ENCODE measurements around the gene SKI.

The SKI gene

GRCh38 chr1:2205191-2205952 is 22.7 kb upstream of the SKI start:
- peak overlapping the region; percentile 61 for H2AFZ ChIP-seq (ENCODE audit: low read length)
- H3K23ac ChIP-seq (ENCODE audit: low read depth, low read length, poor library complexity): peak overlapping the region; percentile 91
- no peaks in the 10 kb centered on the region for H3K36me3 ChIP-seq (replicated peaks in 1 of 2; ENCODE audit: control insufficient read depth in 2 of 2, insufficient read depth in 2 of 2, low read length in 2 of 2)
- H3K4me3 ChIP-seq (ENCODE audit: low read length in 2 of 2): peak overlapping the region in 1 of 2 donors; percentile 82
- no peaks in the 10 kb centered on the region for H3K79me1 ChIP-seq (ENCODE audit: low read depth, low read length)
- H3K14ac ChIP-seq (ENCODE audit: low read length): peak overlapping the region; percentile 84
- peak overlapping the region; percentile 79 for H4K91ac ChIP-seq (ENCODE audit: low read depth, low read length, poor library complexity)
- peaks cover 0 to 10% (median 0%) of the 10 kb centered on the region in 3 experiments for H3K27me3 ChIP-seq (ENCODE audit: control insufficient read depth in 3 of 3, insufficient read depth in 3 of 3, low read depth in 1 of 3, low read length in 3 of 3)
- peak overlapping the region; percentile 83 for H3K9ac ChIP-seq (ENCODE audit: low read depth, low read length, poor library complexity)
- H3K27ac ChIP-seq (replicated peaks; ENCODE audit: low read length): no peak overlapping the region
- H3K9me3 ChIP-seq (replicated peaks in 1 of 2; ENCODE audit: control insufficient read depth in 2 of 2, insufficient read depth in 1 of 2, low read depth in 1 of 2, low read length in 2 of 2): no peaks in the 10 kb centered on the region
- H2BK15ac ChIP-seq (ENCODE audit: low read length): peak overlapping the region; percentile 99
- peaks cover 24 to 46% of the 10 kb centered on the region in 2 donors for H3K4me1 ChIP-seq (ENCODE audit: control insufficient read depth in 2 of 2, insufficient read depth in 1 of 2, low read depth in 1 of 2, low read length in 2 of 2)
- H2AK5ac ChIP-seq (ENCODE audit: low read depth, low read length): peak overlapping the region; percentile 99
- H3K18ac ChIP-seq (ENCODE audit: low read length): peak overlapping the region; percentile 91
- H2BK12ac ChIP-seq (ENCODE audit: low read length): peak overlapping the region; percentile 88
- no CpG with 5 or more reads among the region's 84 CpGs for WGBS, 2 donors (ENCODE audit: extremely low coverage in 2 of 2, insufficient read length in 2 of 2, insufficient replicate concordance in 1 of 2)
- H3K4me2 ChIP-seq (ENCODE audit: insufficient read depth, low read length, poor library complexity, severe bottlenecking): peak overlapping the region; percentile 97
- H2BK120ac ChIP-seq (ENCODE audit: low read depth, low read length): peak overlapping the region; percentile 61
- H3K4ac ChIP-seq (ENCODE audit: low read length): peak overlapping the region; percentile 84
- peak; percentile 90 for DNase-seq (ENCODE audit: low spot score)
- no peak overlapping the region for H4K8ac ChIP-seq (ENCODE audit: low read depth, low read length)
- peak overlapping the region; percentile 26 for H2BK5ac ChIP-seq (ENCODE audit: low read length)

GRCh38 chr1:2206813-2207487 is 21.2 kb upstream of the SKI start:
- H3K9me3 ChIP-seq (replicated peaks in 1 of 2; ENCODE audit: control insufficient read depth in 2 of 2, insufficient read depth in 1 of 2, low read depth in 1 of 2, low read length in 2 of 2): no peaks in the 10 kb centered on the region
- H3K18ac ChIP-seq (ENCODE audit: low read length): peak overlapping the region; percentile 90
- no peak for DNase-seq (ENCODE audit: low spot score)
- no peak overlapping the region for H3K4me3 ChIP-seq (ENCODE audit: low read length in 2 of 2)
- H3K14ac ChIP-seq (ENCODE audit: low read length): peak overlapping the region; percentile 1
- peak overlapping the region; percentile 15 for H2AFZ ChIP-seq (ENCODE audit: low read length)
- peaks cover 26 to 46% of the 10 kb centered on the region in 2 donors for H3K4me1 ChIP-seq (ENCODE audit: control insufficient read depth in 2 of 2, insufficient read depth in 1 of 2, low read depth in 1 of 2, low read length in 2 of 2)
- H3K79me1 ChIP-seq (ENCODE audit: low read depth, low read length): no peaks in the 10 kb centered on the region
- no peak overlapping the region for H3K9ac ChIP-seq (ENCODE audit: low read depth, low read length, poor library complexity)
- no peak overlapping the region for H2BK120ac ChIP-seq (ENCODE audit: low read depth, low read length)
- no peak overlapping the region for H3K4me2 ChIP-seq (ENCODE audit: insufficient read depth, low read length, poor library complexity, severe bottlenecking)
- peak overlapping the region; percentile 48 for H2BK5ac ChIP-seq (ENCODE audit: low read length)
- WGBS, 2 donors (ENCODE audit: extremely low coverage in 2 of 2, insufficient read length in 2 of 2, insufficient replicate concordance in 1 of 2): no CpG with 5 or more reads among the region's 16 CpGs
- H2BK12ac ChIP-seq (ENCODE audit: low read length): peak overlapping the region; percentile 90
- peak overlapping the region; percentile 100 for H2AK5ac ChIP-seq (ENCODE audit: low read depth, low read length)
- H3K36me3 ChIP-seq (replicated peaks in 1 of 2; ENCODE audit: control insufficient read depth in 2 of 2, insufficient read depth in 2 of 2, low read length in 2 of 2): no peaks in the 10 kb centered on the region
- peak overlapping the region; percentile 97 for H2BK15ac ChIP-seq (ENCODE audit: low read length)
- peaks cover 0 to 10% (median 0%) of the 10 kb centered on the region in 3 experiments for H3K27me3 ChIP-seq (ENCODE audit: control insufficient read depth in 3 of 3, insufficient read depth in 3 of 3, low read depth in 1 of 3, low read length in 3 of 3)
- peak overlapping the region; percentile 66 for H3K4ac ChIP-seq (ENCODE audit: low read length)
- peak overlapping the region; percentile 93 for H3K23ac ChIP-seq (ENCODE audit: low read depth, low read length, poor library complexity)
- H3K27ac ChIP-seq (replicated peaks; ENCODE audit: low read length): no peak overlapping the region
- H4K91ac ChIP-seq (ENCODE audit: low read depth, low read length, poor library complexity): no peak overlapping the region
- no peak overlapping the region for H4K8ac ChIP-seq (ENCODE audit: low read depth, low read length)

GRCh38 chr1:2208309-2209239 is 19.5 kb upstream of the SKI start:
- no peaks in the 10 kb centered on the region for H3K79me1 ChIP-seq (ENCODE audit: low read depth, low read length)
- DNase-seq (ENCODE audit: low spot score): no peak
- H3K27ac ChIP-seq (replicated peaks; ENCODE audit: low read length): no peak overlapping the region
- H3K14ac ChIP-seq (ENCODE audit: low read length): no peak overlapping the region
- no peak overlapping the region for H3K4me3 ChIP-seq (ENCODE audit: low read length in 2 of 2)
- WGBS, 2 donors (ENCODE audit: extremely low coverage in 2 of 2, insufficient read length in 2 of 2, insufficient replicate concordance in 1 of 2): no CpG with 5 or more reads among the region's 24 CpGs
- H4K91ac ChIP-seq (ENCODE audit: low read depth, low read length, poor library complexity): no peak overlapping the region
- H3K36me3 ChIP-seq (replicated peaks in 1 of 2; ENCODE audit: control insufficient read depth in 2 of 2, insufficient read depth in 2 of 2, low read length in 2 of 2): no peaks in the 10 kb centered on the region
- peak overlapping the region; percentile 87 for H2BK5ac ChIP-seq (ENCODE audit: low read length)
- H3K9me3 ChIP-seq (replicated peaks in 1 of 2; ENCODE audit: control insufficient read depth in 2 of 2, insufficient read depth in 1 of 2, low read depth in 1 of 2, low read length in 2 of 2): no peaks in the 10 kb centered on the region
- no peak overlapping the region for H2BK120ac ChIP-seq (ENCODE audit: low read depth, low read length)
- peaks cover 37 to 51% of the 10 kb centered on the region in 2 donors for H3K4me1 ChIP-seq (ENCODE audit: control insufficient read depth in 2 of 2, insufficient read depth in 1 of 2, low read depth in 1 of 2, low read length in 2 of 2)
- H3K18ac ChIP-seq (ENCODE audit: low read length): peak overlapping the region; percentile 80
- H3K9ac ChIP-seq (ENCODE audit: low read depth, low read length, poor library complexity): peak overlapping the region; percentile 44
- H4K8ac ChIP-seq (ENCODE audit: low read depth, low read length): no peak overlapping the region
- peak overlapping the region; percentile 37 for H3K4ac ChIP-seq (ENCODE audit: low read length)
- no peak overlapping the region for H3K4me2 ChIP-seq (ENCODE audit: insufficient read depth, low read length, poor library complexity, severe bottlenecking)
- peak overlapping the region; percentile 100 for H2AK5ac ChIP-seq (ENCODE audit: low read depth, low read length)
- H2AFZ ChIP-seq (ENCODE audit: low read length): peak overlapping the region; percentile 21
- peak overlapping the region; percentile 17 for H3K23ac ChIP-seq (ENCODE audit: low read depth, low read length, poor library complexity)
- H2BK15ac ChIP-seq (ENCODE audit: low read length): peak overlapping the region; percentile 98
- peaks cover 0 to 10% (median 0%) of the 10 kb centered on the region in 3 experiments for H3K27me3 ChIP-seq (ENCODE audit: control insufficient read depth in 3 of 3, insufficient read depth in 3 of 3, low read depth in 1 of 3, low read length in 3 of 3)
- peak overlapping the region; percentile 22 for H2BK12ac ChIP-seq (ENCODE audit: low read length)

All from neuronal stem cell (in vitro differentiated cells).